Measurements from ENCODE around the gene TM9SF3.

TM9SF3 gene

DNA sequence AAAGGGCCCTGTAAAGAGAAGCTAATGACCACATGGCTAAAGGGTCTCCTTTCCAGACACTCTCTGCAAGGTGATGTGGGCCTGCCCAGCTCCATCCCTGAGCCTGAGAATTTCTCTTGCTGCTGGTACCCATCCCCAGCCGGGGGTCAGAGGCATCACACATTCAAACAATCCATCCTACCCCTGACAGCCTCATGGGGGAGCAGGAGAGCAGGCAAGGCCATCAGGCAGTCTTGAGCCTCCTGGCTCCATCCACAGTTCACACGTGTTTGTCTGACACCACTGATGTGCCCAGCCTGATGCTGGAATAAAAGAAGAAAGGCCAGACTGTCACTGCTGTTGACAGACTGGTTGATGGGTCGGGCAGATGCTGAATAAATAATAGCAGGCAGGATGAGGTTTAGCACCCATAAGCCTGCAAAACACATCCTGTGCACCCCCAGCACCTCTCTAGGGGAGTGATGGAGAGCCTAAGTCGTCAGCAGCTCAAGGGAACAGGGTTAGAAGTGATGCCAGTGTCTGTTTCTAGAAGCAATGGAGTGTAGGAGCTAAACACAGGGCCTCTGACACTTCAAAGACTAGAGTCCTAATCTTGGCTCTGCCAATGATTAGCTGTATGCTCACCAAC is 116.6 kb downstream of the TM9SF3 start:
- DNase-seq (ENCODE audit: low read depth) = no peak

DNA sequence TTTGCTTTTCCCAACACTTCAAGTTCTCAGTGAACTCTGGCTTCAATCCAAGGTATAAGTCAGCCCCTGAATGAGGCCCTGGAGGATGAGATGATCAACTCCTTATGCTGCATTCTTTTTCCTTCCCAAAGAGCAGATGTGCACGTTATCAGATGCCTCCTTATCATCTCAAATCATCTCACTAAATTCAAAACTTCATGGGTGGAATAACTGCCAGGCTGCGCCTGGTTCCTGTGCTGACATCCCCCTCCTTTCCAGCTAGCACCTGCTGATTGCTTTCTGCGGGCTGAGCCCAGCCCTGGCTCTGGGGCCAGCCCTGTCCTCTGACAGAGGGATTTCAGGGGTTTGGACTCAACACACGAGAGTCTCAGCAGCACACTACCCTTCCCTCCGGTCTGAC is 118.0 kb downstream of the TM9SF3 start:
- no peak for DNase-seq (ENCODE audit: low read depth)
